B cell (primary cell): ENCODE data around the gene ULK4. TPM values are rescaled to one million over a fixed set of nuclear protein-coding genes. Genes with fewer than 3 reads are reported as not detected.

Experiments used
- ATAC-seq: fragments of 200-7000 bp; cut with Tn5 transposase; one replicate; pipeline ENCODE4 v1.10.0; 2021; ENCODE audit warnings: low read depth, mild to moderate bottlenecking, moderate number of reproducible peaks, moderate library complexity
- CTCF ChIA-PET: fragments of 350-600 bp; sonication (Branson Sonifier 250); formaldehyde crosslinking; loops from one replicate; lab custom pipeline; 2021; ENCODE audit warnings: antibody characterized with exemption, inconsistent platforms; lab: Charles Lee
- POLR2A ChIA-PET: fragments of 350-600 bp; sonication (Branson Sonifier 250); formaldehyde crosslinking; loops from one replicate; lab custom pipeline; 2021; ENCODE audit warnings: antibody characterized with exemption; lab: Charles Lee
- DNase-seq: peaks from one replicate; pipeline ENCODE4 v3.0.0; 2013
- H2AFZ ChIP-seq: 2 replicates; pipeline ENCODE4 v1.6.1; 2012; ENCODE audit warnings: mild to moderate bottlenecking, low read depth, low read length; ENCODE audit not compliant: insufficient read depth, poor library complexity, severe bottlenecking
- H3K27ac ChIP-seq, 2 donors: 1 replicate in 1 of 2; 2 replicates in 1 of 2; pipeline ENCODE4 v1.5.1; 2012 to 2013; ENCODE audit warnings: low read length in 2 of 2, mild to moderate bottlenecking in 2 of 2, moderate library complexity in 1 of 2
- H3K27me3 ChIP-seq, 4 experiments: fragments of 200-600 bp in 1 of 4; sonication (generic) in 1 of 4; replicated peaks in 1 of 4; 1 replicate in 2 of 4; 2 replicates in 2 of 4; pipeline versions ENCODE4 v1.6.1 to v1.7.0; 2013 to 2016; ENCODE audit warnings: low read length in 3 of 4, mild to moderate bottlenecking in 2 of 4, mixed read lengths in 1 of 4, moderate library complexity in 1 of 4; ENCODE audit not compliant: insufficient read depth in 4 of 4, control insufficient read depth in 3 of 4; ENCODE audit errors: control extremely low read depth in 1 of 4
- H3K36me3 ChIP-seq, 2 experiments: replicated peaks in 1 of 2; 1 replicate in 1 of 2; 2 replicates in 1 of 2; pipeline versions ENCODE4 v1.6.1 to v1.7.1; 2013; ENCODE audit warnings: low read length in 1 of 2; ENCODE audit not compliant: insufficient read depth in 2 of 2, control insufficient read depth in 1 of 2; ENCODE audit errors: control extremely low read depth in 1 of 2, extremely low read depth in 1 of 2
- H3K4me1 ChIP-seq, 2 donors: fragments of 200-600 bp in 1 of 2; sonication (generic) in 1 of 2; 1 replicate in 1 of 2; 2 replicates in 1 of 2; pipeline versions ENCODE4 v1.5.1 to v1.6.1; 2013 to 2017; ENCODE audit warnings: low read length in 2 of 2; ENCODE audit not compliant: control insufficient read depth in 2 of 2, insufficient read depth in 2 of 2
- H3K4me2 ChIP-seq: replicated peaks from 2 replicates; pipeline ENCODE3; 2012; ENCODE audit warnings: mild to moderate bottlenecking, low read depth, low read length; ENCODE audit not compliant: poor library complexity, severe bottlenecking
- H3K4me3 ChIP-seq, 5 experiments: fragments of 200-600 bp in 1 of 5; sonication (generic) in 1 of 5; 1 replicate in 3 of 5; 2 replicates in 2 of 5; pipeline versions ENCODE4 v1.5.1 to v1.7.0; 2011 to 2016; ENCODE audit warnings: low read length in 4 of 5, mild to moderate bottlenecking in 4 of 5, low read depth in 2 of 5, control low read depth in 1 of 5, moderate library complexity in 1 of 5; ENCODE audit not compliant: insufficient read depth in 1 of 5; ENCODE audit errors: control extremely low read depth in 1 of 5, extremely low read depth in 1 of 5
- H3K79me2 ChIP-seq: fragments of 200-600 bp; sonication (generic); one replicate; pipeline ENCODE4 v1.6.0; 2016; ENCODE audit warnings: low read length; ENCODE audit not compliant: control insufficient read depth, insufficient read depth
- H3K9ac ChIP-seq: fragments of 200-600 bp; sonication (generic); 2 replicates; pipeline ENCODE4 v1.6.1; 2017; ENCODE audit warnings: mild to moderate bottlenecking, low read length, moderate library complexity
- H3K9me3 ChIP-seq, 3 donors: one replicate each; pipeline versions ENCODE4 v1.6.1 to v1.7.1; 2013; ENCODE audit warnings: low read length in 2 of 3; ENCODE audit not compliant: control insufficient read depth in 2 of 3, insufficient read depth in 1 of 3; ENCODE audit errors: control extremely low read depth in 1 of 3
- H4K20me1 ChIP-seq: 2 replicates; pipeline ENCODE4 v1.6.0; 2012; ENCODE audit warnings: mild to moderate bottlenecking, low read length; ENCODE audit not compliant: insufficient read depth, control insufficient read depth, poor library complexity, severe bottlenecking
- H3K27ac Mint-ChIP-seq: one replicate; pipeline ENCODE4 v1.8.0; 2021; ENCODE audit warnings: mixed read lengths
- H3K27me3 Mint-ChIP-seq: one replicate; pipeline ENCODE4 v1.8.0; 2021; ENCODE audit warnings: mixed read lengths
- H3K4me1 Mint-ChIP-seq: one replicate; pipeline ENCODE4 v1.8.0; 2021; ENCODE audit warnings: mixed read lengths
- H3K4me3 Mint-ChIP-seq: one replicate; pipeline ENCODE4 v1.8.0; 2021; ENCODE audit warnings: mixed read lengths
- H3K9me3 Mint-ChIP-seq: one replicate; pipeline ENCODE4 v1.8.0; 2022; ENCODE audit warnings: mixed read lengths; ENCODE audit not compliant: insufficient read depth
- CTCF ChIP-seq: fragments of 200-600 bp; IDR thresholded peaks from one replicate; pipeline ENCODE4 v1.8.0; 2022; ENCODE audit warnings: antibody characterized with exemption, mild to moderate bottlenecking
- EZH2 ChIP-seq: IDR thresholded peaks from 2 replicates; pipeline ENCODE4 v1.6.1; 2012; ENCODE audit warnings: borderline replicate concordance, low read depth, mild to moderate bottlenecking, moderate library complexity, low read length; ENCODE audit not compliant: insufficient read depth, poor library complexity, severe bottlenecking
- WGBS: methylation state at CpG from one replicate; pipeline ENCODE4 v1.1.5; 2013; ENCODE audit warnings: missing lambda C conversion rate; ENCODE audit not compliant: insufficient coverage; 5-methylcytosine and 5-hydroxymethylcytosine counted together
- intact Hi-C: fragments of 100-400 bp; cut with micrococcal nuclease; formaldehyde crosslinking; loops from one replicate; pipeline ENCODE4 v1.10.0; 2022
- polyA plus RNA-seq: library from polyadenylated mRNA; depleted of rRNA; stranded (reverse); fragments of >200 nt; gene quantifications from 2 replicates; pipeline ENCODE4 v1.2.3, GENCODE V29; 2012
- total RNA-seq, 2 donors: library from RNA; stranded (reverse); fragments of 120-200 nt in 1 of 2; gene quantifications; 1 replicate in 1 of 2; 2 replicates in 1 of 2; pipeline versions ENCODE4 v1.2.3 to v1.2.4, GENCODE V29; 2013 to 2022

Gene ULK4
- total and polyA plus RNA-seq, 2 donors (not counting 1 experiment from before 2014, with no cell fraction given), result 5.2 to 33.7 TPM

GRCh38 chr3:41352510-41352909, 609.4 kb downstream of the ULK4 start:
- H3K27me3 Mint-ChIP-seq, result no peaks in the 10 kb centered on the region
- ATAC-seq (no peak), DNase-seq (no peak)
- Histone ChIP-seq H3K27ac (no peak overlapping the region), H2AFZ (no peak overlapping the region), H4K20me1 (no peaks in the 10 kb centered on the region), H3K36me3 (no peaks in the 10 kb centered on the region), H3K4me1 (no peaks in the 10 kb centered on the region), H3K9ac (no peak overlapping the region), H3K9me3 (no peaks in the 10 kb centered on the region), H3K4me2 (no peak overlapping the region), H3K79me2 (no peaks in the 10 kb centered on the region), H3K4me3 (no peak overlapping the region), H3K27me3 (no peaks in the 10 kb centered on the region)
- H3K4me1 Mint-ChIP-seq, result no peaks in the 10 kb centered on the region
- 84% methylated on average over 3 of the region's 3 CpGs for WGBS
- TF ChIP-seq EZH2 (no peak), CTCF (no peak)
- intact Hi-C loops, result no loop called here
- no peak overlapping the region for H3K4me3 Mint-ChIP-seq
- ChIA-PET CTCF (no interaction called here), POLR2A (no interaction called here)
- H3K27ac Mint-ChIP-seq, result no peak overlapping the region
- H3K9me3 Mint-ChIP-seq, result no peaks in the 10 kb centered on the region

GRCh38 chr3:41350441-41350840, 611.5 kb downstream of the ULK4 start:
- no peaks in the 10 kb centered on the region for H4K20me1 ChIP-seq
- H3K4me3 ChIP-seq, result no peak overlapping the region
- intact Hi-C loops, result no loop called here
- no peaks in the 10 kb centered on the region for H3K27me3 ChIP-seq
- no peak overlapping the region for H3K4me3 Mint-ChIP-seq
- no peaks in the 10 kb centered on the region for H3K79me2 ChIP-seq
- POLR2A ChIA-PET, result no interaction called here
- DNase-seq (no peak), ATAC-seq (no peak)
- H3K36me3 ChIP-seq, result no peaks in the 10 kb centered on the region
- no peaks in the 10 kb centered on the region for H3K4me1 ChIP-seq
- no peak overlapping the region for H3K9ac ChIP-seq
- no CpG with 5 or more reads among the region's 2 CpGs for WGBS
- CTCF ChIA-PET, result no interaction called here
- H3K4me1 Mint-ChIP-seq, result no peaks in the 10 kb centered on the region
- H3K27ac ChIP-seq, result no peak overlapping the region
- no peaks in the 10 kb centered on the region for H3K27me3 Mint-ChIP-seq
- H3K9me3 ChIP-seq, result peaks cover 0 to under 1% (median 0%) of the 10 kb centered on the region in 3 donors
- H3K4me2 ChIP-seq, result no peak overlapping the region
- H3K27ac Mint-ChIP-seq, result no peak overlapping the region
- no peak overlapping the region for H2AFZ ChIP-seq
- no peak for TF ChIP-seq EZH2
- TF ChIP-seq CTCF, result no peak
- no peaks in the 10 kb centered on the region for H3K9me3 Mint-ChIP-seq
